RWPE1 (cell line): Measurements from ENCODE around the gene NFIA.

ENCODE experiments used
- CTCF ChIA-PET: fragments of 350-600 bp; sonication (Branson Sonifier 250); formaldehyde crosslinking; extraction: SDS; loops from one replicate; lab custom pipeline; 2021; lab: Yijun Ruan, JAX
- POLR2A ChIA-PET: fragments of 400-600 bp; formaldehyde crosslinking; extraction: SDS; loops from one replicate; lab custom pipeline; 2020; ENCODE audit warnings: antibody characterized with exemption; ENCODE audit not compliant: low non-redundant PET; lab: Yijun Ruan, JAX
- DNase-seq: peaks from one replicate; pipeline ENCODE4 v3.0.0; 2012; ENCODE audit warnings: low spot score
- H3K27ac ChIP-seq: fragments of 450-650 bp; 2 replicates; pipeline ENCODE4 v1.5.1; 2017
- TF ChIP-seq, protein P1 (sequence below): fragments of 450-650 bp; conservative IDR thresholded peaks from 2 replicates; pipeline ENCODE4 v1.5.1; 2017; ENCODE audit warnings: low read depth, mild to moderate bottlenecking

The NFIA gene

GRCh38 chr1:61357539-61357938, 275.2 kb downstream of the NFIA start:
- DNase-seq: no peak
- ChIA-PET POLR2A (no interaction called here), CTCF (no interaction called here)
- no peak overlapping the region for H3K27ac ChIP-seq
- TF ChIP-seq, protein P1, sequence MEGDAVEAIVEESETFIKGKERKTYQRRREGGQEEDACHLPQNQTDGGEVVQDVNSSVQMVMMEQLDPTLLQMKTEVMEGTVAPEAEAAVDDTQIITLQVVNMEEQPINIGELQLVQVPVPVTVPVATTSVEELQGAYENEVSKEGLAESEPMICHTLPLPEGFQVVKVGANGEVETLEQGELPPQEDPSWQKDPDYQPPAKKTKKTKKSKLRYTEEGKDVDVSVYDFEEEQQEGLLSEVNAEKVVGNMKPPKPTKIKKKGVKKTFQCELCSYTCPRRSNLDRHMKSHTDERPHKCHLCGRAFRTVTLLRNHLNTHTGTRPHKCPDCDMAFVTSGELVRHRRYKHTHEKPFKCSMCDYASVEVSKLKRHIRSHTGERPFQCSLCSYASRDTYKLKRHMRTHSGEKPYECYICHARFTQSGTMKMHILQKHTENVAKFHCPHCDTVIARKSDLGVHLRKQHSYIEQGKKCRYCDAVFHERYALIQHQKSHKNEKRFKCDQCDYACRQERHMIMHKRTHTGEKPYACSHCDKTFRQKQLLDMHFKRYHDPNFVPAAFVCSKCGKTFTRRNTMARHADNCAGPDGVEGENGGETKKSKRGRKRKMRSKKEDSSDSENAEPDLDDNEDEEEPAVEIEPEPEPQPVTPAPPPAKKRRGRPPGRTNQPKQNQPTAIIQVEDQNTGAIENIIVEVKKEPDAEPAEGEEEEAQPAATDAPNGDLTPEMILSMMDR: no peak

DNA sequence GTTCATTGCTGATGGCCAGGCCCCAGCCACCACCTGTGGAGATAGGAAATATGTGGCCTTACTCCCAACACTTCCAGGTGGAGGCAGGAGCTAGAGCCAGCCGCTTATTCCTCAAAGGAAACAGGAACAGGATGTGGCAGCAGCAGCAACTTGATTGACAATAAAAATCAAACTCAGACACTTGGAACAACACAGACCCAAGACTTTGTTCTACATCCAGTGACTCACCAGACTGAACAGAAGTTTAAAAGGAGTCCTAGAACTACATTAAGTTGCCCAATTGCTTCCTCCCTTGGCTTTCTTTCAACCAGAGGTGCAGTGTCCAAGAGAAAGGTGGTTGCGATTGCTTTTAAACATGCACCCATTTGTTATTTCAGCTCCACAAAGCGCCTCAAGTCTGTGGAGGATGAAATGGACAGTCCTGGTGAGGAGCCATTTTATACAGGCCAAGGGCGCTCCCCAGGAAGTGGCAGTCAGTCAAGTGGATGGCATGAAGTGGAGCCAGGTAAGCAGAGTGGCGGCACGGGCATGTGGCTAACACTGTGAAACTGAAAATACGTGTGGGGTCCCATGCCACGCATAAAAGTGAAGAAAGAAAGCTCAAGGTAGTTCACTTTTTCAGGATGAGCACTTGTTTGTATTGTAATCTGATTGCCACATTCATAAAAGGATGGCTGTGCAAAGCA, 276.6 kb downstream of the NFIA start:
- TF ChIP-seq, protein P1: no peak
- peak overlapping the region; percentile 85 for H3K27ac ChIP-seq
- DNase-seq: peak; percentile 31
- ChIA-PET CTCF (no interaction called here), POLR2A (no interaction called here)

DNA sequence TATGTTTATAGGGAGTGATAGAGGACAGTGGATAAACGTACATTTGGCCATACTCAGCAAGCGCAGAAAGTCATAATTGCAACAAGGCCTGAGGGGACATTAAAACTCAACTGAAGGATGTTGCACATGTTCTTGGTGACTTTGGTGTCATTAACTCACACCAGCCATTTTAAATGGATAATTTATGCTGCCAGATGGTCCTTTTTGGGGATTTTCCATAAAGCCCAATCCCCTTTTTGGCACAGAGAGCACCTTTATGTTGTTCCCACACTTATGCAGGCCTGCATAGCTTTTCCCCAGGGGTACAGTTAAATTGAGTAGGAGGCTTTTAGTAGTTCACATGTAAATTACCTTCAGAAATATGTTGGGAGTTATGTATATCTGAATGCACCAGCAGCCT, 279.6 kb downstream of the NFIA start:
- TF ChIP-seq, protein P1: no peak
- ChIA-PET POLR2A (no interaction called here), CTCF (interaction anchor here (0.9 kb wide), 1 partner anchor 11 kb away, joined by 3 read pairs; no protein-coding TSS in a partner anchor)
- no peak overlapping the region for H3K27ac ChIP-seq
- DNase-seq: no peak

DNA sequence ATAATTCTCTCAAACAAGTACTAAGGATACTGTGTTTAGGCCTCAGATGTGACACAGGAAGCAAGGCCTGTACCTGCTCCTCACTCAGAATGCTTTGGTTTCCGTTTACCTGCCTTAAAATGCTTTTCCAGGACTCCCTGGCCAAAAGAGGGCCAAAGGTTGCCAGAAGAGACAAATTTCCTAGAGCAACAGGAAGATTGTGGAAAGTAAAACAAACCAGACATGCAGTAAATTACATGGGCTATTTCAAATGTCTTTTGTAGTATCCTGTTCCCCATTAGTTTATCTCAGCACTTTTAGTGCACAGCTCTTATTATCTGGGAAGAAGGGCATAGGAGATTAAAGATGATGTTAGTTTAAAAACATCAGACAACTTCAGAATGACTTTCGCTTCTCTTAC, 280.0 kb downstream of the NFIA start:
- no peak for DNase-seq
- TF ChIP-seq, protein P1: no peak
- ChIA-PET CTCF (interaction anchor here (0.6 kb wide), 1 partner anchor 192 kb away, joined by 3 read pairs; no protein-coding TSS in a partner anchor), POLR2A (no interaction called here)
- no peak overlapping the region for H3K27ac ChIP-seq

DNA sequence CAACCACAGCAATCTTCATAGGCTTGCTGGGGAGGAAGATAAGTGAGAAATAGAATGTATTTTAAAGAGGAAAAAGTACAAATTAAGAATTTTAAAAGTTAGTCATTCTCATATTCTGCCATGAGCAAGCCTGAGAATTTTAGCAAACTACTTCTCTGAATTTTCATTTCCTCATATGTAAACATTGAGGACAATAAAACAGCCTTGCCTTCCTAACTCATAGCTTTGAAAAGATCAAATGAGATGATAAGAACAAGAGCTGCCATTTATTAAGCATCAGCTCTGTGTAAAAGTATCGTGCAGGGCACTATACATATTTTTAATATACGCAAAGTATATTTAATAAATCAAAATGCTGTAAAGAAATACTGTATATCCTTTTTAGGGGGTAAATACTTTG, 286.0 kb downstream of the NFIA start:
- no peak overlapping the region for H3K27ac ChIP-seq
- CTCF ChIA-PET: interaction anchor here (0.6 kb wide), 1 partner anchor 686 kb away, joined by 8 read pairs; no protein-coding TSS in a partner anchor
- no peak for DNase-seq
- TF ChIP-seq, protein P1: no peak
- POLR2A ChIA-PET: no interaction called here

DNA sequence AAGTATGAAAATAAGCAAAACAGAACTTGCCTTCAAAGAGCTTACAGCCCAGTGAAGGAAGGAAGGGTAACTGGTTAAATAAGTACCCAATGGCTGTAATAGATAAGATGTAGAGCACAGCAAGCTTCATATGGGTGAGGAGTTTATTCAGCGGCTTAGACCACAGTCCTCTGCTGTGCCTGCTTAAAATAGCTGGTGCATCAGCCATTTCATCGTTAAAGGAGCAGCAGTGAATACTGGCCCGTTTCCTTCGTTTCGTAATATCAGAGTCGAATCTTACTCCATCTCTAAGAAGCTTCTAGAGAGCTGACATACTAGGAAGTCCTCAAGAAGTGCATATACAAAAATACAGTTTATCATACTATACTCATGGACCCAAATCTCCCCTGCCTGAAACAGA, 286.5 kb downstream of the NFIA start:
- no peak for DNase-seq
- POLR2A ChIA-PET: no interaction called here
- no peak overlapping the region for H3K27ac ChIP-seq
- TF ChIP-seq, protein P1: no peak
- CTCF ChIA-PET: interaction anchor here (0.6 kb wide), 1 partner anchor 685 kb away, joined by 8 read pairs; no protein-coding TSS in a partner anchor
